ENCODE results near the gene OR52W1.

- no peak for TF ChIP-seq CTCF (IDR thresholded peaks at IDR 0.05; ENCODE audit: low read depth, low read length)
- no peak for TF ChIP-seq EZH2phosphoT487 (IDR thresholded peaks at IDR 0.05; ENCODE audit: low read depth)
These were observed 42.3 kb downstream of the OR52W1 start for GRCh38 chr11:6241316-6241715.

All from OCI-LY3 (cell line).